AG04449 (cell line): ENCODE measurements around the gene SSTR3.

ENCODE experiments used
- CTCF ChIA-PET: fragments of 350-600 bp; formaldehyde crosslinking; extraction: SDS; loops from one replicate; lab custom pipeline; 2021; ENCODE audit warnings: antibody characterized with exemption; lab: Yijun Ruan, JAX
- POLR2A ChIA-PET: fragments of 400-600, 350-600 bp; formaldehyde crosslinking; extraction: SDS; loops from one replicate; lab custom pipeline; 2020; ENCODE audit warnings: antibody characterized with exemption, inconsistent platforms; lab: Yijun Ruan, JAX
- DNase-seq: peaks from one replicate; pipeline ENCODE4 v3.0.0-alpha.2; 2010; ENCODE audit warnings: low read depth, low spot score
- H3K4me3 ChIP-seq: 2 replicates; pipeline ENCODE4 v1.5.1; 2011; ENCODE audit warnings: low read depth, mild to moderate bottlenecking, control low read depth, low read length
- CTCF ChIP-seq: IDR thresholded peaks from one replicate; pipeline ENCODE4 v1.5.1; 2011; ENCODE audit warnings: mild to moderate bottlenecking, moderate library complexity, low read length, control low read depth, inconsistent platforms; ENCODE audit not compliant: insufficient read depth; ENCODE audit errors: missing control alignments

The SSTR3 gene

GRCh38 chr22:37195921-37196320, 16.4 kb downstream of the SSTR3 start:
- no peak for DNase-seq
- POLR2A ChIA-PET, result no interaction called here

GRCh38 chr22:37194750-37195149, 17.5 kb downstream of the SSTR3 start:
- POLR2A ChIA-PET, result no interaction called here
- CTCF ChIA-PET, result interaction anchor here (0.8 to 1.5 kb wide), 2 partner anchors 17 to 30 kb away, joined by 3 to 6 read pairs; no protein-coding TSS in a partner anchor
- DNase-seq, result no peak
- H3K4me3 ChIP-seq, result no peak overlapping the region
- no peak for TF ChIP-seq CTCF

More at GRCh38 chr22:37195921-37196320, 16.4 kb downstream of the SSTR3 start:
- H3K4me3 ChIP-seq, result no peak overlapping the region
- TF ChIP-seq CTCF, result no peak
- CTCF ChIA-PET, result interaction anchor here (5.6 to 8.0 kb wide), 2 partner anchors 21 to 32 kb away, joined by 144 to 199 read pairs; no protein-coding TSS in a partner anchor

- no peak overlapping the region for H3K4me3 ChIP-seq
- no peak for TF ChIP-seq CTCF
- CTCF ChIA-PET, result interaction anchor here (0.7 to 1.5 kb wide), 6 partner anchors 10 to 413 kb away, joined by 3 to 6 read pairs (median 4); no protein-coding TSS in a partner anchor
- DNase-seq, result no peak
- POLR2A ChIA-PET, result no interaction called here
Observed at GRCh38 chr22:37193629-37194191, 18.6 kb downstream of the SSTR3 start.

GRCh38 chr22:37192741-37193140, 19.5 kb downstream of the SSTR3 start:
- no peak overlapping the region for H3K4me3 ChIP-seq
- POLR2A ChIA-PET, result no interaction called here
- TF ChIP-seq CTCF, result no peak
- no peak for DNase-seq
- CTCF ChIA-PET, result interaction anchor here (0.6 to 1.5 kb wide), 6 partner anchors 9 to 336 kb away, joined by 3 to 4 read pairs (median 4); no protein-coding TSS in a partner anchor

- CTCF ChIA-PET, result interaction anchor here (0.6 to 6.3 kb wide), 5 partner anchors 7 to 336 kb away, joined by 3 to 72 read pairs (median 4); no protein-coding TSS in a partner anchor
- DNase-seq, result no peak
- no peak overlapping the region for H3K4me3 ChIP-seq
- no peak for TF ChIP-seq CTCF
- POLR2A ChIA-PET, result no interaction called here
Observed at GRCh38 chr22:37192204-37192603, 20.1 kb downstream of the SSTR3 start.

GRCh38 chr22:37190262-37190780, 22.0 kb downstream of the SSTR3 start:
- POLR2A ChIA-PET, result no interaction called here

More at GRCh38 chr22:37190262-37190780, 22.0 kb downstream of the SSTR3 start:
- DNase-seq, result no peak
- no peak for TF ChIP-seq CTCF
- H3K4me3 ChIP-seq, result no peak overlapping the region
- CTCF ChIA-PET, result interaction anchor here (0.8 to 6.3 kb wide), 6 partner anchors 9 to 144 kb away, joined by 3 to 72 read pairs (median 4); no protein-coding TSS in a partner anchor
